K562 (cell line): Measurements from ENCODE around the gene CCL21. TPM values are rescaled to one million over a fixed set of nuclear protein-coding genes. Genes with fewer than 3 reads are reported as not detected.
A peak's percentile ranks its signal among the peaks of the same experiment; 100 is the strongest.

Source experiments
- CEBPG ChIP-seq, 3 experiments: fragments of 200-800 bp in 1 of 3; sonication (Bioruptor generic) in 1 of 3; sonication (generic) in 1 of 3; formaldehyde crosslinking in 1 of 3; IDR thresholded peaks in 2 of 3; conservative IDR thresholded peaks in 1 of 3; 2 replicates each; pipeline versions ENCODE4 v1.6.1 to v1.8.0; 2016 to 2022; ENCODE audit warnings: missing compliant biosample characterization in 2 of 3, missing genetic modification characterization in 2 of 3, mild to moderate bottlenecking in 1 of 3, missing genetic modification reagents in 1 of 3
- NCOA1 ChIP-seq: fragments of 450-650 bp; IDR thresholded peaks from 2 replicates; pipeline ENCODE4 v1.6.1; 2016; ENCODE audit warnings: low read depth
- NCOR1 ChIP-seq: fragments of 450-650 bp; IDR thresholded peaks from 2 replicates; pipeline ENCODE4 v1.6.1; 2016; ENCODE audit warnings: mild to moderate bottlenecking, moderate library complexity
- POLR2B ChIP-seq: fragments of 450-650 bp; IDR thresholded peaks from 2 replicates; pipeline ENCODE4 v1.6.1; 2018; ENCODE audit warnings: low read depth; ENCODE audit not compliant: partially characterized antibody
- polyA plus RNA-seq, 8 experiments: library from polyadenylated mRNA; depleted of rRNA in 4 of 8; stranded (reverse) in 5 of 8; unstranded in 3 of 8; fragments of >200 nt; fragmentation: Nextera tagmentation in 2 of 8; fragmentation: Illumina TruSeq in 1 of 8; extraction: Ambion mirVana in 2 of 8; extraction: Trizol in 1 of 8; gene quantifications; 2 replicates each; pipeline versions ENCODE4 v1.2.1 to v1.2.3, GENCODE V29; 2011 to 2014; ENCODE audit warnings: inconsistent platforms in 1 of 8, missing spikeins in 1 of 8
- total RNA-seq, 7 experiments: library from RNA; depleted of rRNA in 6 of 7; stranded (reverse); fragments of >200 nt in 6 of 7; fragmentation: Illumina TruSeq in 2 of 7; extraction: Trizol in 2 of 7; gene quantifications; 2 replicates each; pipeline versions ENCODE4 v1.2.1 to v1.2.3, GENCODE V29; 2011 to 2021; ENCODE audit warnings: low replicate concordance in 1 of 7
- TF ChIP-seq, protein P1 (sequence below): fragments of 450-650 bp; formaldehyde crosslinking; IDR thresholded peaks from 2 replicates; pipeline ENCODE4 v1.4.0; 2020; ENCODE audit warnings: mild to moderate bottlenecking, moderate library complexity
- TF ChIP-seq, protein P2 (sequence below): fragments of 200-800 bp; sonication (Bioruptor generic); IDR thresholded peaks from 2 replicates; pipeline ENCODE4 v1.6.1; 2017; ENCODE audit warnings: missing genetic modification characterization, missing compliant biosample characterization
- TF ChIP-seq, protein P3 (sequence below), 2 experiments: fragments of 450-650 bp in 1 of 2; sonication (generic) in 1 of 2; formaldehyde crosslinking in 1 of 2; IDR thresholded peaks; 2 replicates each; pipeline versions ENCODE4 v1.7.1 to v1.9.0; 2016 to 2022; ENCODE audit warnings: inconsistent platforms in 1 of 2, mild to moderate bottlenecking in 1 of 2, missing genetic modification reagents in 1 of 2
- TF ChIP-seq, protein P4 (sequence below): fragments of 250-450 bp; sonication (Bioruptor Pico); IDR thresholded peaks from 2 replicates; pipeline ENCODE4 v1.4.0; 2020; ENCODE audit warnings: mild to moderate bottlenecking, moderate library complexity

Gene CCL21
- total and polyA plus RNA-seq, 9 of the 15 experiments (the other 6 are each of a cell fraction or from before 2014, with no cell fraction given), result not detected

DNA sequence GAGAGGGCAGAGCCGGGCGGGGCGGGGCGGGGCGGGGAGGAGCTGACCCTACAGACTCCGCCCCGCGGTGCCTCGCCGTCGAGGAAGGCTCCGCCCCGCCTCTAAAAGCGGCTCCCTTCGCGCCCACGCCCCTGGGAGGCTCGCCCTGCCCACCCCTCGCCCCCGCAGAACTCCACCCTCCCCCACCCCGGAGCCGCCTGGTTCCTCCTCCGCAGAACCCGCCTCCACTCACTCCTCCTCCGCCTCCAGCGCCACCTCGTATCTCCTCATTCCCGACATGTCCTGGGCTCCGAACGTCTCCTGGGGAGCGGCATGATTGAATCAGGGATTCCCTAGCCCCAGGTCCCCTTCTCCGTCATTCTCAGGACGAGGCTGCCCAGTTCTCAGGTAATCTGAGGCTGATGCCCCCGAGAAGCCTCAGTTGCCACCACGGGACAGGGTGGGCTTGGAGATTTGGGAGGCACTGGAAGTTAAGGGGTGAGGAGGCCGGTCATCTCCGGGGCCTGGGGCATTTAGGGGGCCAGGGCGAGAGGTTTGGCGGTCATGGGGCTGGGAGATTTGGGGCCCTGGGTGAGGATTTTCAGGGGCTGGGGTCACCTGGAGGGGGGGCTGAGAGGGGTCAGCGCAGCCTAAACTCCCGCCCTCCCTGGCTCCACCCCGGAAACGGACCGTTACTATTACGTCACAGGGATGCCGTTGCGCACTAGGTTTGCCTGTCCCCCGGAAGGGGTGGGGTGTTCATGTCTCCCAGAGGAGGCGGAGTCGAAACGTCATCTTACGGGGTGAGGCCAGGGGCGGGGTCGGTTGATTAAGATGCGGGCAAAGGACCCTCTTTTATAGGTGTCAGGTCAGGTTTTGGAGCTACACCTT is 44.3 kb downstream of the CCL21 start (continued):
- TF ChIP-seq, protein P1, sequence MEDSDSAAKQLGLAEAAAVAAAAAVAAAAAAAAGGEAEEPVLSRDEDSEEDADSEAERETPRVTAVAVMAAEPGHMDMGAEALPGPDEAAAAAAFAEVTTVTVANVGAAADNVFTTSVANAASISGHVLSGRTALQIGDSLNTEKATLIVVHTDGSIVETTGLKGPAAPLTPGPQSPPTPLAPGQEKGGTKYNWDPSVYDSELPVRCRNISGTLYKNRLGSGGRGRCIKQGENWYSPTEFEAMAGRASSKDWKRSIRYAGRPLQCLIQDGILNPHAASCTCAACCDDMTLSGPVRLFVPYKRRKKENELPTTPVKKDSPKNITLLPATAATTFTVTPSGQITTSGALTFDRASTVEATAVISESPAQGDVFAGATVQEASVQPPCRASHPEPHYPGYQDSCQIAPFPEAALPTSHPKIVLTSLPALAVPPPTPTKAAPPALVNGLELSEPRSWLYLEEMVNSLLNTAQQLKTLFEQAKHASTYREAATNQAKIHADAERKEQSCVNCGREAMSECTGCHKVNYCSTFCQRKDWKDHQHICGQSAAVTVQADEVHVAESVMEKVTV, result no peak
- TF ChIP-seq NCOA1 (peak; percentile 85; the same call in 1 of the 2 replicates), CEBPG (CRISPR knock-in tag; IDR thresholded peaks at IDR 0.05) (peak; percentile 71; the same call in 1 of the 2 replicates), CEBPG (tag; conservative IDR thresholded peaks at IDR 0.05 in 1 of 2, IDR thresholded peaks at IDR 0.05 in 1 of 2) (peak; percentile 82 to 88), POLR2B (peak; percentile 95), NCOR1 (peak; percentile 54; the same call in 1 of the 2 replicates)
- TF ChIP-seq, protein P2, sequence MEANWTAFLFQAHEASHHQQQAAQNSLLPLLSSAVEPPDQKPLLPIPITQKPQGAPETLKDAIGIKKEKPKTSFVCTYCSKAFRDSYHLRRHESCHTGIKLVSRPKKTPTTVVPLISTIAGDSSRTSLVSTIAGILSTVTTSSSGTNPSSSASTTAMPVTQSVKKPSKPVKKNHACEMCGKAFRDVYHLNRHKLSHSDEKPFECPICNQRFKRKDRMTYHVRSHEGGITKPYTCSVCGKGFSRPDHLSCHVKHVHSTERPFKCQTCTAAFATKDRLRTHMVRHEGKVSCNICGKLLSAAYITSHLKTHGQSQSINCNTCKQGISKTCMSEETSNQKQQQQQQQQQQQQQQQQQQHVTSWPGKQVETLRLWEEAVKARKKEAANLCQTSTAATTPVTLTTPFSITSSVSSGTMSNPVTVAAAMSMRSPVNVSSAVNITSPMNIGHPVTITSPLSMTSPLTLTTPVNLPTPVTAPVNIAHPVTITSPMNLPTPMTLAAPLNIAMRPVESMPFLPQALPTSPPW (CRISPR knock-in tag), result peak; percentile 90
- TF ChIP-seq, protein P3, sequence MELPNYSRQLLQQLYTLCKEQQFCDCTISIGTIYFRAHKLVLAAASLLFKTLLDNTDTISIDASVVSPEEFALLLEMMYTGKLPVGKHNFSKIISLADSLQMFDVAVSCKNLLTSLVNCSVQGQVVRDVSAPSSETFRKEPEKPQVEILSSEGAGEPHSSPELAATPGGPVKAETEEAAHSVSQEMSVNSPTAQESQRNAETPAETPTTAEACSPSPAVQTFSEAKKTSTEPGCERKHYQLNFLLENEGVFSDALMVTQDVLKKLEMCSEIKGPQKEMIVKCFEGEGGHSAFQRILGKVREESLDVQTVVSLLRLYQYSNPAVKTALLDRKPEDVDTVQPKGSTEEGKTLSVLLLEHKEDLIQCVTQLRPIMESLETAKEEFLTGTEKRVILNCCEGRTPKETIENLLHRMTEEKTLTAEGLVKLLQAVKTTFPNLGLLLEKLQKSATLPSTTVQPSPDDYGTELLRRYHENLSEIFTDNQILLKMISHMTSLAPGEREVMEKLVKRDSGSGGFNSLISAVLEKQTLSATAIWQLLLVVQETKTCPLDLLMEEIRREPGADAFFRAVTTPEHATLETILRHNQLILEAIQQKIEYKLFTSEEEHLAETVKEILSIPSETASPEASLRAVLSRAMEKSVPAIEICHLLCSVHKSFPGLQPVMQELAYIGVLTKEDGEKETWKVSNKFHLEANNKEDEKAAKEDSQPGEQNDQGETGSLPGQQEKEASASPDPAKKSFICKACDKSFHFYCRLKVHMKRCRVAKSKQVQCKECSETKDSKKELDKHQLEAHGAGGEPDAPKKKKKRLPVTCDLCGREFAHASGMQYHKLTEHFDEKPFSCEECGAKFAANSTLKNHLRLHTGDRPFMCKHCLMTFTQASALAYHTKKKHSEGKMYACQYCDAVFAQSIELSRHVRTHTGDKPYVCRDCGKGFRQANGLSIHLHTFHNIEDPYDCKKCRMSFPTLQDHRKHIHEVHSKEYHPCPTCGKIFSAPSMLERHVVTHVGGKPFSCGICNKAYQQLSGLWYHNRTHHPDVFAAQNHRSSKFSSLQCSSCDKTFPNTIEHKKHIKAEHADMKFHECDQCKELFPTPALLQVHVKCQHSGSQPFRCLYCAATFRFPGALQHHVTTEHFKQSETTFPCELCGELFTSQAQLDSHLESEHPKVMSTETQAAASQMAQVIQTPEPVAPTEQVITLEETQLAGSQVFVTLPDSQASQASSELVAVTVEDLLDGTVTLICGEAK (IDR thresholded peaks at IDR 0.05), result peak; percentile 91
- TF ChIP-seq, protein P3 (CRISPR knock-in tag; IDR thresholded peaks at IDR 0.05), result no peak
- TF ChIP-seq, protein P4, sequence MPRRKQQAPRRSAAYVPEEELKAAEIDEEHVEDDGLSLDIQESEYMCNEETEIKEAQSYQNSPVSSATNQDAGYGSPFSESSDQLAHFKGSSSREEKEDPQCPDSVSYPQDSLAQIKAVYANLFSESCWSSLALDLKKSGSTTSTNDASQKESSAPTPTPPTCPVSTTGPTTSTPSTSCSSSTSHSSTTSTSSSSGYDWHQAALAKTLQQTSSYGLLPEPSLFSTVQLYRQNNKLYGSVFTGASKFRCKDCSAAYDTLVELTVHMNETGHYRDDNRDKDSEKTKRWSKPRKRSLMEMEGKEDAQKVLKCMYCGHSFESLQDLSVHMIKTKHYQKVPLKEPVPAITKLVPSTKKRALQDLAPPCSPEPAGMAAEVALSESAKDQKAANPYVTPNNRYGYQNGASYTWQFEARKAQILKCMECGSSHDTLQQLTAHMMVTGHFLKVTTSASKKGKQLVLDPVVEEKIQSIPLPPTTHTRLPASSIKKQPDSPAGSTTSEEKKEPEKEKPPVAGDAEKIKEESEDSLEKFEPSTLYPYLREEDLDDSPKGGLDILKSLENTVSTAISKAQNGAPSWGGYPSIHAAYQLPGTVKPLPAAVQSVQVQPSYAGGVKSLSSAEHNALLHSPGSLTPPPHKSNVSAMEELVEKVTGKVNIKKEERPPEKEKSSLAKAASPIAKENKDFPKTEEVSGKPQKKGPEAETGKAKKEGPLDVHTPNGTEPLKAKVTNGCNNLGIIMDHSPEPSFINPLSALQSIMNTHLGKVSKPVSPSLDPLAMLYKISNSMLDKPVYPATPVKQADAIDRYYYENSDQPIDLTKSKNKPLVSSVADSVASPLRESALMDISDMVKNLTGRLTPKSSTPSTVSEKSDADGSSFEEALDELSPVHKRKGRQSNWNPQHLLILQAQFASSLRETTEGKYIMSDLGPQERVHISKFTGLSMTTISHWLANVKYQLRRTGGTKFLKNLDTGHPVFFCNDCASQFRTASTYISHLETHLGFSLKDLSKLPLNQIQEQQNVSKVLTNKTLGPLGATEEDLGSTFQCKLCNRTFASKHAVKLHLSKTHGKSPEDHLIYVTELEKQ (CRISPR knock-in tag), result no peak
